Hepatocyte (in vitro differentiated cells): Measurements from ENCODE around the gene CCM2L. TPM values are rescaled to one million over a fixed set of nuclear protein-coding genes. Genes with fewer than 3 reads are reported as not detected.

ENCODE experiments used
- DNase-seq: peaks from one replicate; pipeline ENCODE4 v3.0.0-alpha.2; 2016; ENCODE audit warnings: low spot score
- H2AFZ ChIP-seq: fragments of 200-600 bp; sonication (generic); 2 replicates; pipeline ENCODE4 v1.6.0; 2016; ENCODE audit warnings: antibody characterized with exemption, mild to moderate bottlenecking
- H3K27ac ChIP-seq: fragments of 200-600 bp; sonication (generic); 2 replicates; pipeline ENCODE4 v1.5.1; 2016; ENCODE audit warnings: mild to moderate bottlenecking
- H3K27me3 ChIP-seq: fragments of 200-600 bp; sonication (generic); 2 replicates; pipeline ENCODE4 v1.6.1; 2016
- H3K36me3 ChIP-seq: fragments of 200-600 bp; sonication (generic); replicated peaks from 2 replicates; pipeline ENCODE4 v1.5.1; 2016; ENCODE audit warnings: low read depth; ENCODE audit not compliant: insufficient read depth
- H3K4me1 ChIP-seq: fragments of 200-600 bp; sonication (generic); 2 replicates; pipeline ENCODE4 v1.5.1; 2016; ENCODE audit warnings: mild to moderate bottlenecking, moderate library complexity; ENCODE audit not compliant: insufficient read depth
- H3K4me2 ChIP-seq: fragments of 200-600 bp; sonication (generic); 2 replicates; pipeline ENCODE4 v1.6.0; 2016
- H3K4me3 ChIP-seq: fragments of 200-600 bp; sonication (generic); 2 replicates; pipeline ENCODE4 v1.5.1; 2016; ENCODE audit warnings: mild to moderate bottlenecking
- H3K79me2 ChIP-seq: fragments of 200-600 bp; sonication (generic); 2 replicates; pipeline ENCODE4 v1.6.0; 2017; ENCODE audit warnings: mild to moderate bottlenecking
- H3K9me2 ChIP-seq: fragments of 200-600 bp; sonication (generic); replicated peaks from 2 replicates; pipeline ENCODE4 v1.6.0; 2017; ENCODE audit warnings: mild to moderate bottlenecking; ENCODE audit not compliant: insufficient read depth
- H3K9me3 ChIP-seq: fragments of 200-600 bp; sonication (generic); 2 replicates; pipeline ENCODE4 v1.5.1; 2016; ENCODE audit warnings: low read depth, mild to moderate bottlenecking
- H4K20me1 ChIP-seq: fragments of 200-600 bp; sonication (generic); 2 replicates; pipeline ENCODE4 v1.6.0; 2016; ENCODE audit warnings: mild to moderate bottlenecking; ENCODE audit not compliant: insufficient read depth, poor library complexity, severe bottlenecking
- EZH2 ChIP-seq: fragments of 200-600 bp; sonication (generic); IDR thresholded peaks from 2 replicates; pipeline ENCODE4 v1.6.1; 2016; ENCODE audit warnings: antibody characterized with exemption, mild to moderate bottlenecking, borderline replicate concordance
- EZH2phosphoT487 ChIP-seq: fragments of 200-600 bp; sonication (generic); IDR thresholded peaks from one replicate; pipeline ENCODE4 v1.6.1; 2018; ENCODE audit warnings: antibody characterized with exemption, mild to moderate bottlenecking, low read depth, moderate library complexity; ENCODE audit not compliant: unreplicated experiment, severe bottlenecking
- WGBS: methylation state at CpG from one replicate; pipeline ENCODE4 v1.1.6; 2016; ENCODE audit warnings: low lambda C conversion rate; ENCODE audit errors: missing lambda C conversion rate; 5-methylcytosine and 5-hydroxymethylcytosine counted together
- polyA plus RNA-seq: library from polyadenylated mRNA; unstranded; fragments of >200 nt; fragmentation: Nextera tagmentation; extraction: Ambion mirVana; gene quantifications from 2 replicates; pipeline ENCODE4 v1.2.1, GENCODE V29; 2016
- total RNA-seq: library from RNA; depleted of rRNA; stranded (reverse); fragments of >200 nt; gene quantifications from 2 replicates; pipeline ENCODE4 v1.2.3, GENCODE V29; 2014
- TF ChIP-seq, protein P1 (sequence below): fragments of 200-600 bp; sonication (generic); IDR thresholded peaks from 2 replicates; pipeline ENCODE4 v1.5.1; 2016; ENCODE audit warnings: antibody characterized with exemption, mild to moderate bottlenecking; ENCODE audit not compliant: poor library complexity

CCM2L gene
- total and polyA plus RNA-seq, 2 experiments from 2014 or later, result 0.77 to 1.0 TPM

DNA sequence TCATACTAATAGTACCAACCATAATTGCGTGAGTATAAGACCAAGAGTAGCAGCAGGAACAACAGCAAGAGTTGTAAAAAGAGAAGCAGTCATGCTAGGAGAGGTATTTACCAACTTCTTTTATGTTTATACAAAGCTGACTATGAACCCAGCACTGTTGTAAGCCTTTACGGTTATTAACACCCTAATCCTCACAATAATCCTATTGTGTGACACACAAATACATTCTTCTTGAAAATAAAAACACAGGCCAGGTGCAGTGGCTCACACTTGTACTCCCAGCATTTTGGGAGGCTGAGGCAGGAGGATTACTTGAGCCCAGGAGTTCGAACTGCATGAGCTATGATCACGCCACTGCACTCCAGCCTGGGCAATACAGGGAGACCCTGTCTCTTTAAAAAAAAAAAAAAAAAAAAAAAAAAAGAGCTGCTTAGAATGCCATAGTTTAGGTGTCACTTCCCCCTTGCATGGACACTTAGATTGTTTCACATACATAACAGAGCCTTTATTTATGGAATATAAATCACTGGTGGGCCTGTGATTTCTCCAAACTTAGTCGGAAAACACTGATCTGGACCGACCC is 62.0 kb downstream of the CCM2L start:
- Histone ChIP-seq H3K4me2 (no peak overlapping the region), H4K20me1 (no peaks in the 10 kb centered on the region), H3K4me1 (no peaks in the 10 kb centered on the region), H3K27ac (no peak overlapping the region), H3K79me2 (no peaks in the 10 kb centered on the region), H3K9me2 (no peaks in the 10 kb centered on the region), H3K27me3 (peaks cover 38% of the 10 kb centered on the region), H3K4me3 (no peak overlapping the region), H3K36me3 (no peaks in the 10 kb centered on the region), H2AFZ (no peak overlapping the region), H3K9me3 (no peaks in the 10 kb centered on the region)
- DNase-seq, result no peak
- WGBS, result 81% methylated on average over 6 of the region's 6 CpGs
- TF ChIP-seq, protein P1, sequence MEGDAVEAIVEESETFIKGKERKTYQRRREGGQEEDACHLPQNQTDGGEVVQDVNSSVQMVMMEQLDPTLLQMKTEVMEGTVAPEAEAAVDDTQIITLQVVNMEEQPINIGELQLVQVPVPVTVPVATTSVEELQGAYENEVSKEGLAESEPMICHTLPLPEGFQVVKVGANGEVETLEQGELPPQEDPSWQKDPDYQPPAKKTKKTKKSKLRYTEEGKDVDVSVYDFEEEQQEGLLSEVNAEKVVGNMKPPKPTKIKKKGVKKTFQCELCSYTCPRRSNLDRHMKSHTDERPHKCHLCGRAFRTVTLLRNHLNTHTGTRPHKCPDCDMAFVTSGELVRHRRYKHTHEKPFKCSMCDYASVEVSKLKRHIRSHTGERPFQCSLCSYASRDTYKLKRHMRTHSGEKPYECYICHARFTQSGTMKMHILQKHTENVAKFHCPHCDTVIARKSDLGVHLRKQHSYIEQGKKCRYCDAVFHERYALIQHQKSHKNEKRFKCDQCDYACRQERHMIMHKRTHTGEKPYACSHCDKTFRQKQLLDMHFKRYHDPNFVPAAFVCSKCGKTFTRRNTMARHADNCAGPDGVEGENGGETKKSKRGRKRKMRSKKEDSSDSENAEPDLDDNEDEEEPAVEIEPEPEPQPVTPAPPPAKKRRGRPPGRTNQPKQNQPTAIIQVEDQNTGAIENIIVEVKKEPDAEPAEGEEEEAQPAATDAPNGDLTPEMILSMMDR, result no peak
- TF ChIP-seq EZH2 (no peak), EZH2phosphoT487 (no peak)

DNA sequence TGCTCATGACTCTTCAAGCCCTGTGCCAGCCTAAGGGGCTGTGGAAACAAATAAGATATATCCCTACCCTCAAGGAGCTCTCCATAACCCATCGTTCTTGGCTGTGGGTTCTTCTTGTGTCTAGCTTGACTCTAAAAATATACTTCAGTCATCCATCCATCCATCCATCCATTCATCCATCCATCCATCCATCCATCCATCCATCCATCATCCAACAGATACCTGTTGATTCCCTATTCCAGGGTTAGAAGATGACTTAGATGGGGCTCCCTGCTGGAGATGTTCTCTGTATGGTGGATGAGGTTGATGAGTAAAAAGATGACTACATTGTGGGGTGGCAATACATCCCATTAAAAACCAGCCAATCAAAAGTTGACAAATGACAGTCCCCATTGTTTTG is 65.3 kb downstream of the CCM2L start:
- 97% methylated on average over 1 of the region's 1 CpG for WGBS
- H3K27ac ChIP-seq, result no peak overlapping the region
- no peaks in the 10 kb centered on the region for H3K79me2 ChIP-seq
- no peaks in the 10 kb centered on the region for H3K9me3 ChIP-seq
- TF ChIP-seq EZH2, result no peak
- TF ChIP-seq EZH2phosphoT487, result no peak
- TF ChIP-seq, protein P1, result no peak
- peaks cover 40% of the 10 kb centered on the region for H3K27me3 ChIP-seq
- H2AFZ ChIP-seq, result no peak overlapping the region
- H3K4me2 ChIP-seq, result no peak overlapping the region
- no peak for DNase-seq
- H3K4me3 ChIP-seq, result no peak overlapping the region
- H3K36me3 ChIP-seq, result no peaks in the 10 kb centered on the region
- no peaks in the 10 kb centered on the region for H3K4me1 ChIP-seq
- no peaks in the 10 kb centered on the region for H4K20me1 ChIP-seq
- H3K9me2 ChIP-seq, result no peaks in the 10 kb centered on the region

DNA sequence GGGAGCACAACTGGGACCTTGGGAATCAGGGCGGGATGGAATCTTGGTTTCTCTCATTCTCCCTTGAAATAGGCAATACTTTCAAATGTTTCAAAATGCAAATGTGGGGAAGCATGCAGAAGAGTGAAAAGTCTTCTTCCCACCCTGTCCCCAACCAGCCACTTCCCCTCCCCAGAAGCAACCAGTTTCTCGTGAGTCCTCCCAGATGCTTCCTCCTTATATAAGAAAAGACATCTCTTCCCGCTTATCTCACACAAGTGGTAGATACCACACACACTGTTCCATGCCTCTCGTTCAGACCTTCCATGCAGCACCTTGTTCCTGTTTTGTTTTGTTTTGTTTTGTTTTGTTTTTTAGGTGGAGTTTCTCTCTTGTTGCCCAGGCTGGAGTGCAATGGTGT is 67.0 kb downstream of the CCM2L start:
- H3K27ac ChIP-seq, result no peak overlapping the region
- peaks cover 43% of the 10 kb centered on the region for H3K27me3 ChIP-seq
- DNase-seq, result no peak
- H3K36me3 ChIP-seq, result no peaks in the 10 kb centered on the region
- no peak overlapping the region for H3K4me2 ChIP-seq
- H3K4me1 ChIP-seq, result no peaks in the 10 kb centered on the region
- 86% methylated on average over 4 of the region's 4 CpGs for WGBS
- H3K79me2 ChIP-seq, result no peaks in the 10 kb centered on the region
- no peak for TF ChIP-seq EZH2
- TF ChIP-seq EZH2phosphoT487, result no peak
- TF ChIP-seq, protein P1, result no peak
- no peak overlapping the region for H2AFZ ChIP-seq
- H4K20me1 ChIP-seq, result no peaks in the 10 kb centered on the region
- no peak overlapping the region for H3K4me3 ChIP-seq
- no peaks in the 10 kb centered on the region for H3K9me3 ChIP-seq
- H3K9me2 ChIP-seq, result no peaks in the 10 kb centered on the region

DNA sequence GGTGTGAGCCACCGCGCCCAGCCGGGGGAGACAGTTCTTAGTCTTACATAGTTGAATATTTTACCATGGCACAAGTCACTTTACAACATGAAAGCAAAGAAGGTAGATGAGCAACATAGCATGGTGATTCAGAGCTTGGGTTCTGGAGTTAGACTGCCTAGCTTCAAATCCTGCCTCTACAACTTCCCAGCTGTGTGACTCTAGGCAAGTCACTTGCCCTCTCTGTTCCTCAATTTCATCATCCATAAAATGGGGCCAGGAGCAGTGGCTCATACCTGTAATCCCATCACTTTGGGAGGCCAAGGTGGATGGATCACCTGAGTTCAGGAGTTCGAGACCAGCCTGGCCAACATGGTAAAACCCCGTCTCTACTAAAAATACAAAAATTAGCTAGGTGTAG is 68.1 kb downstream of the CCM2L start:
- WGBS, result 79% methylated on average over 5 of the region's 5 CpGs
- no peak for DNase-seq

More for the DNA sequence above, 68.1 kb downstream of the CCM2L start:
- Histone ChIP-seq H3K4me2 (no peak overlapping the region), H4K20me1 (no peaks in the 10 kb centered on the region), H3K4me1 (no peaks in the 10 kb centered on the region), H3K4me3 (no peak overlapping the region), H3K79me2 (no peaks in the 10 kb centered on the region), H3K27me3 (peaks cover 47% of the 10 kb centered on the region), H3K9me3 (no peaks in the 10 kb centered on the region), H2AFZ (no peak overlapping the region), H3K9me2 (no peaks in the 10 kb centered on the region), H3K36me3 (no peaks in the 10 kb centered on the region), H3K27ac (no peak overlapping the region)
- TF ChIP-seq, protein P1, result no peak
- no peak for TF ChIP-seq EZH2
- no peak for TF ChIP-seq EZH2phosphoT487
